Measurements from ENCODE around the gene DLEU7. TPM values are rescaled to one million over a fixed set of nuclear protein-coding genes. Genes with fewer than 3 reads are reported as not detected.

DLEU7 gene
- total RNA-seq, 3 donors from 2014 or later (not counting 1 experiment from before 2014, with no cell fraction given) = 0.20 TPM; not detected in 2

GRCh38 chr13:50845211-50845610, 1.7 kb upstream of the DLEU7 start:
- no peak overlapping the region for H3K27ac Mint-ChIP-seq
- intact Hi-C loops (cut with micrococcal nuclease) = no loop called here
- H3K27me3 Mint-ChIP-seq (ENCODE audit: low read depth in 2 of 2) = peaks cover 18 to 40% of the 10 kb centered on the region in 2 donors
- no peak for ATAC-seq
- H3K9me3 Mint-ChIP-seq = no peaks in the 10 kb centered on the region
- peaks cover 9 to 14% of the 10 kb centered on the region in 2 donors for H3K4me1 Mint-ChIP-seq
- WGBS (ENCODE audit: insufficient coverage) = 89% methylated on average over 1 of the region's 1 CpG
- DNase-seq = no peak
- TF ChIP-seq CTCF (IDR thresholded peaks at IDR 0.05) = no peak
- no peak overlapping the region for H3K27ac ChIP-seq (ENCODE audit: low read length)
- no peaks in the 10 kb centered on the region for H3K9me3 ChIP-seq (ENCODE audit: control insufficient read depth, insufficient read depth, low read length)
- H3K27me3 ChIP-seq (ENCODE audit: control insufficient read depth, insufficient read depth, low read length) = peaks cover 7% of the 10 kb centered on the region
- H3K36me3 Mint-ChIP-seq = no peaks in the 10 kb centered on the region
- no peak overlapping the region for H3K4me3 ChIP-seq (ENCODE audit: low read length)
- no peak overlapping the region for H3K4me3 Mint-ChIP-seq
- peaks cover 4% of the 10 kb centered on the region for H3K4me1 ChIP-seq (ENCODE audit: control insufficient read depth, insufficient read depth, low read length)
- H3K36me3 ChIP-seq (ENCODE audit: control insufficient read depth, insufficient read depth, low read length) = no peaks in the 10 kb centered on the region

GRCh38 chr13:50844084-50844875, 788 bp upstream of the DLEU7 start:
- H3K4me1 ChIP-seq (ENCODE audit: control insufficient read depth, insufficient read depth, low read length) = peaks cover 4% of the 10 kb centered on the region
- Mint-ChIP-seq H3K27ac (no peak overlapping the region), H3K27me3 (ENCODE audit: low read depth in 2 of 2) (peaks cover 17 to 47% of the 10 kb centered on the region in 2 donors), H3K4me1 (peaks cover 9 to 14% of the 10 kb centered on the region in 2 donors), H3K9me3 (no peaks in the 10 kb centered on the region), H3K4me3 (no peak overlapping the region), H3K36me3 (no peaks in the 10 kb centered on the region)
- no peak overlapping the region for H3K27ac ChIP-seq (ENCODE audit: low read length)
- intact Hi-C loops (cut with micrococcal nuclease) = no loop called here
- WGBS (ENCODE audit: insufficient coverage) = 89% methylated on average over 6 of the region's 6 CpGs
- no peaks in the 10 kb centered on the region for H3K36me3 ChIP-seq (ENCODE audit: control insufficient read depth, insufficient read depth, low read length)
- H3K9me3 ChIP-seq (ENCODE audit: control insufficient read depth, insufficient read depth, low read length) = no peaks in the 10 kb centered on the region
- TF ChIP-seq CTCF (IDR thresholded peaks at IDR 0.05) = no peak
- DNase-seq (no peak), ATAC-seq (no peak)
- no peak overlapping the region for H3K4me3 ChIP-seq (ENCODE audit: low read length)
- H3K27me3 ChIP-seq (ENCODE audit: control insufficient read depth, insufficient read depth, low read length) = peaks cover 7% of the 10 kb centered on the region

- ATAC-seq (no peak), DNase-seq (no peak)
- Histone ChIP-seq H3K27ac (ENCODE audit: low read length) (no peak overlapping the region), H3K4me1 (ENCODE audit: control insufficient read depth, insufficient read depth, low read length) (peaks cover 4% of the 10 kb centered on the region), H3K9me3 (ENCODE audit: control insufficient read depth, insufficient read depth, low read length) (no peaks in the 10 kb centered on the region), H3K36me3 (ENCODE audit: control insufficient read depth, insufficient read depth, low read length) (no peaks in the 10 kb centered on the region), H3K4me3 (ENCODE audit: low read length) (no peak overlapping the region), H3K27me3 (ENCODE audit: control insufficient read depth, insufficient read depth, low read length) (peaks cover 7% of the 10 kb centered on the region)
- no peaks in the 10 kb centered on the region for H3K36me3 Mint-ChIP-seq
- no peak for TF ChIP-seq CTCF (IDR thresholded peaks at IDR 0.05)
- H3K4me1 Mint-ChIP-seq = peaks cover 9 to 14% of the 10 kb centered on the region in 2 donors
- no peak overlapping the region for H3K27ac Mint-ChIP-seq
- WGBS (ENCODE audit: insufficient coverage) = 69% methylated on average over 8 of the region's 8 CpGs
- intact Hi-C loops (cut with micrococcal nuclease) = no loop called here
- no peaks in the 10 kb centered on the region for H3K9me3 Mint-ChIP-seq
- H3K27me3 Mint-ChIP-seq (ENCODE audit: low read depth in 2 of 2) = peaks cover 15 to 47% of the 10 kb centered on the region in 2 donors
- no peak overlapping the region for H3K4me3 Mint-ChIP-seq
These were observed 569 bp downstream of the DLEU7 start for GRCh38 chr13:50842990-50843256.

Measured in natural killer cell (primary cell).